IMR-90 (cell line): ENCODE measurements around the gene ATP4B.

Experiments used
- BHLHE40 ChIP-seq: fragments of 150-350 bp; IDR thresholded peaks from 2 replicates; pipeline ENCODE4 v1.6.1; 2016; ENCODE audit warnings: mild to moderate bottlenecking, low read depth, low read length
- CTCF ChIP-seq: conservative IDR thresholded peaks from 2 replicates; pipeline ENCODE4 v1.5.1; 2012; ENCODE audit warnings: mild to moderate bottlenecking, low read depth, low read length, improper control_type of control experiment
- FOS ChIP-seq: fragments of 150-350 bp; IDR thresholded peaks from 2 replicates; pipeline ENCODE4 v1.6.1; 2016; ENCODE audit warnings: low read depth, low read length
- MAZ ChIP-seq: IDR thresholded peaks from 2 replicates; pipeline ENCODE4 v1.6.1; 2012; ENCODE audit warnings: low read depth, mild to moderate bottlenecking, low read length, improper control_type of control experiment, moderate library complexity, borderline replicate concordance
- MXI1 ChIP-seq: IDR thresholded peaks from 2 replicates; pipeline ENCODE4 v1.6.1; 2012; ENCODE audit warnings: low read depth, mild to moderate bottlenecking, low read length, moderate library complexity, borderline replicate concordance
- POLR2A ChIP-seq: IDR thresholded peaks from 2 replicates; pipeline ENCODE4 v1.6.1; 2012; ENCODE audit warnings: mild to moderate bottlenecking, low read depth, low read length
- RAD21 ChIP-seq: IDR thresholded peaks from 2 replicates; pipeline ENCODE4 v1.6.1; 2012; ENCODE audit warnings: low read length, improper control_type of control experiment

DNA sequence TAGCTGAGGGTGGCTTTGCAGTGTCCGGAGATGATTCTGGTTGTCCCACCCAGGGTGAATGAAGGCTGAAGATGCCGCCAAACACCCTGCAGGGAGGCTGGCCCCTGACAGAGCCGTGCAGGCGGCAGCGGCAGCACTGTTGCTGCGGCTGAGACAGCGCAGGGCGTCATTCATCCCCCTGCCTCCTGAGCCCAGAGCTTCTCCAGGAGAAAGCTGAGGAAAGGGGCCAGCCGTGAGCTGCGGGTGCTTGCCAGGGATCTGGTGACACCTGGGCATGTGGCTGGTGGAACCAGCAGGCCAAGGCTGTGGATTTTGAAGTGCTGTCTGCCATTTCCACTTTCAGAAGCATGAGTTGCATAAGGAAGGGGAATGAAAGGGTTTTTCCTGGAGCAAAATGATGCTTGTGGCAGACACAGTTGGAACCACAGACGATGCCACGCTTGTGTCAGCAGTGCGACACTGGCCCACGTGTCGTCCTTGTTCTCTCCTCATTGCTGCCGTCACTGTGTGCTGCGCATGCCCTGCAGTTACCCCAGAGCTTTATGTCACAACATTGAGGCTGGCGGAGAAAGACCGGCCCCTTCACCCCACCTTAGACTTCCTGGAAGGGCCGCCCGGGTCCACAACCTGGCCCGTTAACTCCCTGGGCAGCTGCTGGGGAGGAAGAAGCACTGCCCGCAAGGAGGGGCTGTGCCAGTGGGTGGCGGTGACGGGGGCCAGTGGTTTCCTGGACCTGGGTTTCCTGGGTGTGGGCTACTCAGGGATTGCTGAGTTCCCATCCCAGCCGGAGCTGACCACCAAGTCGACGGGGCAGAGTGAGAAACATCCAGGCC is 50.7 kb downstream of the ATP4B start:
- TF ChIP-seq CTCF (no peak), RAD21 (no peak), POLR2A (no peak), MAZ (no peak), MXI1 (no peak), FOS (no peak), BHLHE40 (no peak)
